B cell (primary cell): Measurements from ENCODE around the gene SPSB1. TPM values are rescaled to one million over a fixed set of nuclear protein-coding genes. Genes with fewer than 3 reads are reported as not detected.

Experiments used
- ATAC-seq: fragments of 200-7000 bp; cut with Tn5 transposase; one replicate; pipeline ENCODE4 v1.10.0; 2021; ENCODE audit warnings: low read depth, mild to moderate bottlenecking, moderate number of reproducible peaks, moderate library complexity
- CTCF ChIA-PET: fragments of 350-600 bp; sonication (Branson Sonifier 250); formaldehyde crosslinking; loops from one replicate; lab custom pipeline; 2021; ENCODE audit warnings: antibody characterized with exemption, inconsistent platforms; lab: Charles Lee
- POLR2A ChIA-PET: fragments of 350-600 bp; sonication (Branson Sonifier 250); formaldehyde crosslinking; loops from one replicate; lab custom pipeline; 2021; ENCODE audit warnings: antibody characterized with exemption; lab: Charles Lee
- DNase-seq: peaks from one replicate; pipeline ENCODE4 v3.0.0; 2013
- H2AFZ ChIP-seq: 2 replicates; pipeline ENCODE4 v1.6.1; 2012; ENCODE audit warnings: mild to moderate bottlenecking, low read depth, low read length; ENCODE audit not compliant: insufficient read depth, poor library complexity, severe bottlenecking
- H3K27ac ChIP-seq, 2 donors: 1 replicate in 1 of 2; 2 replicates in 1 of 2; pipeline ENCODE4 v1.5.1; 2012 to 2013; ENCODE audit warnings: low read length in 2 of 2, mild to moderate bottlenecking in 2 of 2, moderate library complexity in 1 of 2
- H3K27me3 ChIP-seq, 4 experiments: fragments of 200-600 bp in 1 of 4; sonication (generic) in 1 of 4; replicated peaks in 1 of 4; 1 replicate in 2 of 4; 2 replicates in 2 of 4; pipeline versions ENCODE4 v1.6.1 to v1.7.0; 2013 to 2016; ENCODE audit warnings: low read length in 3 of 4, mild to moderate bottlenecking in 2 of 4, mixed read lengths in 1 of 4, moderate library complexity in 1 of 4; ENCODE audit not compliant: insufficient read depth in 4 of 4, control insufficient read depth in 3 of 4; ENCODE audit errors: control extremely low read depth in 1 of 4
- H3K36me3 ChIP-seq, 2 experiments: replicated peaks in 1 of 2; 1 replicate in 1 of 2; 2 replicates in 1 of 2; pipeline versions ENCODE4 v1.6.1 to v1.7.1; 2013; ENCODE audit warnings: low read length in 1 of 2; ENCODE audit not compliant: insufficient read depth in 2 of 2, control insufficient read depth in 1 of 2; ENCODE audit errors: control extremely low read depth in 1 of 2, extremely low read depth in 1 of 2
- H3K4me1 ChIP-seq, 2 donors: fragments of 200-600 bp in 1 of 2; sonication (generic) in 1 of 2; 1 replicate in 1 of 2; 2 replicates in 1 of 2; pipeline versions ENCODE4 v1.5.1 to v1.6.1; 2013 to 2017; ENCODE audit warnings: low read length in 2 of 2; ENCODE audit not compliant: control insufficient read depth in 2 of 2, insufficient read depth in 2 of 2
- H3K4me2 ChIP-seq: replicated peaks from 2 replicates; pipeline ENCODE3; 2012; ENCODE audit warnings: mild to moderate bottlenecking, low read depth, low read length; ENCODE audit not compliant: poor library complexity, severe bottlenecking
- H3K4me3 ChIP-seq, 5 experiments: fragments of 200-600 bp in 1 of 5; sonication (generic) in 1 of 5; 1 replicate in 3 of 5; 2 replicates in 2 of 5; pipeline versions ENCODE4 v1.5.1 to v1.7.0; 2011 to 2016; ENCODE audit warnings: low read length in 4 of 5, mild to moderate bottlenecking in 4 of 5, low read depth in 2 of 5, control low read depth in 1 of 5, moderate library complexity in 1 of 5; ENCODE audit not compliant: insufficient read depth in 1 of 5; ENCODE audit errors: control extremely low read depth in 1 of 5, extremely low read depth in 1 of 5
- H3K79me2 ChIP-seq: fragments of 200-600 bp; sonication (generic); one replicate; pipeline ENCODE4 v1.6.0; 2016; ENCODE audit warnings: low read length; ENCODE audit not compliant: control insufficient read depth, insufficient read depth
- H3K9ac ChIP-seq: fragments of 200-600 bp; sonication (generic); 2 replicates; pipeline ENCODE4 v1.6.1; 2017; ENCODE audit warnings: mild to moderate bottlenecking, low read length, moderate library complexity
- H3K9me3 ChIP-seq, 3 donors: one replicate each; pipeline versions ENCODE4 v1.6.1 to v1.7.1; 2013; ENCODE audit warnings: low read length in 2 of 3; ENCODE audit not compliant: control insufficient read depth in 2 of 3, insufficient read depth in 1 of 3; ENCODE audit errors: control extremely low read depth in 1 of 3
- H4K20me1 ChIP-seq: 2 replicates; pipeline ENCODE4 v1.6.0; 2012; ENCODE audit warnings: mild to moderate bottlenecking, low read length; ENCODE audit not compliant: insufficient read depth, control insufficient read depth, poor library complexity, severe bottlenecking
- H3K27ac Mint-ChIP-seq: one replicate; pipeline ENCODE4 v1.8.0; 2021; ENCODE audit warnings: mixed read lengths
- H3K27me3 Mint-ChIP-seq: one replicate; pipeline ENCODE4 v1.8.0; 2021; ENCODE audit warnings: mixed read lengths
- H3K4me1 Mint-ChIP-seq: one replicate; pipeline ENCODE4 v1.8.0; 2021; ENCODE audit warnings: mixed read lengths
- H3K4me3 Mint-ChIP-seq: one replicate; pipeline ENCODE4 v1.8.0; 2021; ENCODE audit warnings: mixed read lengths
- H3K9me3 Mint-ChIP-seq: one replicate; pipeline ENCODE4 v1.8.0; 2022; ENCODE audit warnings: mixed read lengths; ENCODE audit not compliant: insufficient read depth
- CTCF ChIP-seq: fragments of 200-600 bp; IDR thresholded peaks from one replicate; pipeline ENCODE4 v1.8.0; 2022; ENCODE audit warnings: antibody characterized with exemption, mild to moderate bottlenecking
- EZH2 ChIP-seq: IDR thresholded peaks from 2 replicates; pipeline ENCODE4 v1.6.1; 2012; ENCODE audit warnings: borderline replicate concordance, low read depth, mild to moderate bottlenecking, moderate library complexity, low read length; ENCODE audit not compliant: insufficient read depth, poor library complexity, severe bottlenecking
- WGBS: methylation state at CpG from one replicate; pipeline ENCODE4 v1.1.5; 2013; ENCODE audit warnings: missing lambda C conversion rate; ENCODE audit not compliant: insufficient coverage; 5-methylcytosine and 5-hydroxymethylcytosine counted together
- intact Hi-C: fragments of 100-400 bp; cut with micrococcal nuclease; formaldehyde crosslinking; loops from one replicate; pipeline ENCODE4 v1.10.0; 2022
- polyA plus RNA-seq: library from polyadenylated mRNA; depleted of rRNA; stranded (reverse); fragments of >200 nt; gene quantifications from 2 replicates; pipeline ENCODE4 v1.2.3, GENCODE V29; 2012
- total RNA-seq, 2 donors: library from RNA; stranded (reverse); fragments of 120-200 nt in 1 of 2; gene quantifications; 1 replicate in 1 of 2; 2 replicates in 1 of 2; pipeline versions ENCODE4 v1.2.3 to v1.2.4, GENCODE V29; 2013 to 2022

Gene SPSB1
- total and polyA plus RNA-seq, 2 donors (not counting 1 experiment from before 2014, with no cell fraction given) = 1.7 to 9.4 TPM

DNA sequence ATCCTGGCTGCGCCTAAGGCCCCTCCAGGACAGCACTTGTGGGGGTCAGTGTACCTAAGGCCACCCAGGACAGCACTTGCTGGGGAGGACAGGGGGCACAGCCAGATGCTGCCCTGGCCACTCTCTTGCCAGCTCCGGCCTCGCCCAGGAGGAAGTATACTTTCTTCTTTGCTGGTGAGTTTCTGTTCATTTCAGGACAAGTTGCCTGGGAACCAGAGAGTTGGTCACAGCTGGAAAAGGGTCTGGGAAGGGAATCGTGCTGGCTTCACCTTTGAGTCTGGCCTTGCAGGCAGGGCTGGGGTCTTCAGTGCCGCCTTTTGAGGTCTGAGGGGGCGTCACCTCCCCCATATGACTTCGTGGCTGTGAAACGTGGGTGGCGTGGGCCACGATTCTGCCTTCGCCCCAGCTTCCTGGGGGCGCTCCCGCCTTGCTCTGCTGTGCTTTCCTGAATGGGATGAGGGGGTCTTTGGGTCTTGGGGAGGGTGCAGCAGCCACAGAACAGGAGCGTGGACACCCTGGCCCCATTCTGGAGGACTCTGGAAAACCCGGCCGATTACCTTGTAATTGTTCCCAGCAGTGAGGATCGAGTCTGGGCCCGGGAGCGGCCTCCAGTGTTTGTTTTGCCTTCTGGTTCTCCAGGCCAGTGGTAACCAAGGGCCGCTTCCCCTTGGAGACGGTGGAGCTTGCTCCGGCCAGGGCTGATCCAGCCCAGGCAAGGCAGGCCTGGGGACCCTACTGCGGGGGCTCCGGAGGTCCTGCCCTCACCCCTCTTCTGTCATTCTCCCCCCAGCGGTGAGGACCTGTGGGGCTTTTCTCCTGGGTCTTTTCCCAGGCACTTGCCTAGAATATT, 45.9 kb downstream of the SPSB1 start:
- DNase-seq (no peak), ATAC-seq (no peak)
- H3K9me3 Mint-ChIP-seq = no peaks in the 10 kb centered on the region
- no peak overlapping the region for H3K4me3 ChIP-seq
- no peaks in the 10 kb centered on the region for H3K27me3 Mint-ChIP-seq
- no peak overlapping the region for H3K4me2 ChIP-seq
- peaks cover 5% of the 10 kb centered on the region for H4K20me1 ChIP-seq
- POLR2A ChIA-PET = no interaction called here
- H3K36me3 ChIP-seq = peaks cover 0 to 4% of the 10 kb centered on the region in 2 experiments
- CTCF ChIA-PET = no interaction called here
- peaks cover 79% of the 10 kb centered on the region for H3K79me2 ChIP-seq
- no peak overlapping the region for H3K27ac Mint-ChIP-seq
- H3K9me3 ChIP-seq = peaks cover 0 to 11% (median 0%) of the 10 kb centered on the region in 3 donors
- intact Hi-C loops = no loop called here
- WGBS = 94% methylated on average over 22 of the region's 25 CpGs
- H3K4me1 Mint-ChIP-seq = peaks cover 2% of the 10 kb centered on the region
- H3K27me3 ChIP-seq = no peaks in the 10 kb centered on the region
- no peaks in the 10 kb centered on the region for H3K4me1 ChIP-seq
- H2AFZ ChIP-seq = no peak overlapping the region
- no peak for TF ChIP-seq CTCF
- TF ChIP-seq EZH2 = no peak
- no peak overlapping the region for H3K9ac ChIP-seq
- no peak overlapping the region for H3K27ac ChIP-seq
- H3K4me3 Mint-ChIP-seq = no peak overlapping the region

DNA sequence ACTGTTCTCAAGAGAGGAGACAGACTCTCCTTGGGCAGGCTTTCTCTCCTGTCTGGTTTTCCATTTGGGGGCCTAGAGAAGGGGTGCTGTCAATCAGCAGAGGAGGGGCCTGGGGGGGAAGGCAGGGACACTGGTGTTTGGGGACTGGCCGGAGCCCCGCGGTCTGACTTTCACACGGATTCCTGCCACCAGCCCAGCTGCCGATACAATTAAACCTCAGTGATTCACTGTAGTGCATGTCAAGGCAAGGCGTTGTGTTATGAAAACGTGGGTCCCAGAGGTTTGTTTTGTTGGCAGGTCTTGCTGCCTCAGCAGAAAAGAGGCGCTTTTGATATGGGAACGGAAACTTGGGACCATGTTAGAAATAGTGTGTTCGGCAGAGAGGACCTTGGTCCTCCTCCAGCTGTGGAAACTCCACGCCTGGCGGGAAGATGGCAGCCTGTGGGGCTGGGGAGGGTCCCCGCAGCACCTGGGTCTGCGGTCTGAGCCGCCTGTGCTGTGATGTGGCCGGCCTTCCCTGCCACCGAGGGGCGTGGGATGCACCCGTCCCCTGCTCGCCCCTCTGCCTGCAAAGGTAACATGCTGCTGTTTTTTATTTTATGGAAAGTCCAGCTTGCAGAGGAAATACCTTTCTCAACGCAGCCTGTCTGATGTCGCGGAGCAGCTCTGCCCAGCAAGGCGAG, 47.6 kb downstream of the SPSB1 start:
- no peak for ATAC-seq
- Mint-ChIP-seq H3K4me3 (no peak overlapping the region), H3K27me3 (no peaks in the 10 kb centered on the region), H3K9me3 (no peaks in the 10 kb centered on the region), H3K27ac (no peak overlapping the region), H3K4me1 (peaks cover under 1% of the 10 kb centered on the region)
- 94% methylated on average over 24 of the region's 24 CpGs for WGBS
- POLR2A ChIA-PET = no interaction called here
- CTCF ChIA-PET = no interaction called here
- DNase-seq = no peak
- Histone ChIP-seq H3K4me1 (no peaks in the 10 kb centered on the region), H3K9me3 (peaks cover 0 to 11% (median 0%) of the 10 kb centered on the region in 3 donors), H3K79me2 (peaks cover 70% of the 10 kb centered on the region), H2AFZ (no peak overlapping the region), H3K4me3 (no peak overlapping the region), H3K4me2 (no peak overlapping the region), H3K36me3 (peaks cover 0 to 4% of the 10 kb centered on the region in 2 experiments), H3K9ac (no peak overlapping the region), H4K20me1 (peaks cover 5% of the 10 kb centered on the region), H3K27me3 (no peaks in the 10 kb centered on the region), H3K27ac (no peak overlapping the region)
- TF ChIP-seq CTCF (no peak), EZH2 (no peak)
- intact Hi-C loops = no loop called here
